ENCODE results near the gene FLVCR2.

DNA sequence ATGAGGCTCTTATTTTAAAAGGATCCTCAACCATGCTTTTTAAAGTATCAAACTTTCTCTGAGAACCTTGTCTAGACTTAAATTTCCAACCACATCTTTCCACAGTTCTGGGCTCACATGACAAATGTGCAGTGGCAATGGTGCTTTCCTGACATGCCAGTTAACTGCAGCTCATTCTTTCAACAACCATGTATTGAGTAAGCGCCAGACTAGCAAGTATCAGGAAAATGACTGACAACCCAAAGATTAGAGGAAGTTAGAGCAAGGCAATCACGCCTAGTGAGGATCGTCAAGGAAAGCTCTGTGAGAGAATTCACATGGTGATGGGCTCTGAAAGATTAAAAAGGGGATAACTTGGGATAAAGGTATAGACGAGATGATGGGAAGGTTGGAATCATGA is 35.8 kb downstream of the FLVCR2 start:
- TF ChIP-seq, protein P1, sequence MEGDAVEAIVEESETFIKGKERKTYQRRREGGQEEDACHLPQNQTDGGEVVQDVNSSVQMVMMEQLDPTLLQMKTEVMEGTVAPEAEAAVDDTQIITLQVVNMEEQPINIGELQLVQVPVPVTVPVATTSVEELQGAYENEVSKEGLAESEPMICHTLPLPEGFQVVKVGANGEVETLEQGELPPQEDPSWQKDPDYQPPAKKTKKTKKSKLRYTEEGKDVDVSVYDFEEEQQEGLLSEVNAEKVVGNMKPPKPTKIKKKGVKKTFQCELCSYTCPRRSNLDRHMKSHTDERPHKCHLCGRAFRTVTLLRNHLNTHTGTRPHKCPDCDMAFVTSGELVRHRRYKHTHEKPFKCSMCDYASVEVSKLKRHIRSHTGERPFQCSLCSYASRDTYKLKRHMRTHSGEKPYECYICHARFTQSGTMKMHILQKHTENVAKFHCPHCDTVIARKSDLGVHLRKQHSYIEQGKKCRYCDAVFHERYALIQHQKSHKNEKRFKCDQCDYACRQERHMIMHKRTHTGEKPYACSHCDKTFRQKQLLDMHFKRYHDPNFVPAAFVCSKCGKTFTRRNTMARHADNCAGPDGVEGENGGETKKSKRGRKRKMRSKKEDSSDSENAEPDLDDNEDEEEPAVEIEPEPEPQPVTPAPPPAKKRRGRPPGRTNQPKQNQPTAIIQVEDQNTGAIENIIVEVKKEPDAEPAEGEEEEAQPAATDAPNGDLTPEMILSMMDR (conservative IDR thresholded peaks at IDR 0.05 in 1 of 2, IDR thresholded peaks at IDR 0.05 in 1 of 2; ENCODE audit: low read depth in 1 of 2, low read length in 2 of 2) = no peak
- no peak for TF ChIP-seq EZH2 (IDR thresholded peaks at IDR 0.05; ENCODE audit: low read length, missing control alignments)

Measured in fibroblast of lung (primary cell).